GM19438 (cell line): ENCODE data around the gene MSH6.
"Not testable (repeated sequence)": the region's sequence is repeated elsewhere in the genome, so short reads cannot be mapped to it uniquely, and the experiment has no call there.

Experiments
- ATAC-seq: cut with Tn5 transposase; IDR thresholded peaks from one replicate; pipeline ENCODE4 v1.9.1; 2021; ENCODE audit warnings: low read depth; ENCODE audit not compliant: unreplicated experiment

Gene MSH6

GRCh38 chr2:47842846-47843245, 59.9 kb downstream of the MSH6 start:
- ATAC-seq = no peak

DNA sequence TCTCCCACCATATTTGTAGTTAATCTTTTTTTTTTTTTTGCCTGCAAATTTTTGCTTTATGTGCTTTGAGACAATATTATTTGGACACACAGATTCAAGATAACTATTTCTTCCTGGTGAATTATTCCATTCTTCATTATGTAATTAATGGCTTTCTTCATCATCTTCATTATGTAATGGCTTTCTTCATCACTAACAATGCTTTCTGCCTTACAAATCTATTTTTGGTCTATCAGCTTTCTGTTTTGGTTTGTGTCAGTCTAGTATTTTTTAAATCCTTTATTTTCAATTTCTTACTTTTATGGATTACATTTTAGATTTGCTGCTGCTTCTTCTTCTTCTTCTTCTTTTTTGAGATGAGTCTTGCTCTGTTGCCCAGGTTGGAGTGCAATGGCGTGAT, 60.5 kb downstream of the MSH6 start:
- ATAC-seq = no peak

- no peak for ATAC-seq
Measured at GRCh38 chr2:47844162-47844561, 61.2 kb downstream of the MSH6 start.

DNA sequence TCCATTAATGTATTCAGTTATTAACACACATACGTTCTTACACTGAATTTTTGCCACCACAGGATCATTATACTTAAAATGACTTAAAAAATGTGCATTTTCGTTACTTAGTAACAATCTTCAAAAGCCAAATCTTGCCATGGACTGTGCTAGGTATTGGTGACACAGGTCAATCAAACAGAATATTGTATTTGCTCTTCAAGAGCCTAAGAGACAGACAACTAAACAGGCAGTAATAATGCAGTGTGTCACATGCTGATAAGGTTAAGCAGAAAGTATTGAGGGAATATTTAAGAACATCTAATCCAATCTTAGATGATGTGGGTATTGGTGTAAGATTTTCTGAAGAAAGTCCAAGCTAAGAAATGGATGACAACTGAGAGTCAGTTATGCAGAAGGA, 66.4 kb downstream of the MSH6 start:
- no peak for ATAC-seq

DNA sequence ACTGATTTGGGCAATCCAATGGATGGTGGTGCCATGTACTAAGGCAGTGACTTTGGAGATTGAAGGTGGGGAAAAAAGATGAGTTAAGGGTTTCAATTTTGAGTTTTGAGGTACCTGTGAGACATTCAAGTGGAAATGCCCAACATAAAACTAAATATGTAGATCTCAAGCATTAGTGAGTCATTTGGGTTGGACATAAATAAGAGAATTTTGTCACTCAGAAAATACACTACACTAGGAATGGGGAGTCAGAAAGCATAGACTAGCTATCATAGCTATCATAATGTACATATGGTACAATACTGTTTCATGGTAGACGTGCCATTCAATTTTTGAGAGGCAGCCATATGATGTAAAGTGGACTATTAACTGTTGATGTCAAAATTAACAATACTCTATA, 67.3 kb downstream of the MSH6 start:
- no peak for ATAC-seq

- ATAC-seq = not testable (repeated sequence)
Measured at GRCh38 chr2:47853067-47853777, 70.3 kb downstream of the MSH6 start.
